Middle frontal gyrus (tissue), 1 donor: ENCODE measurements around the gene GNAI2.
"Not testable (repeated sequence)": the region's sequence is repeated elsewhere in the genome, so short reads cannot be mapped to it uniquely, and the experiment has no call there.

ENCODE experiments used
- DNase-seq: peaks from one replicate; pipeline ENCODE4 v3.0.0-alpha.2; 2015; ENCODE audit warnings: low spot score; ENCODE audit errors: extremely low spot score

Gene GNAI2

DNA sequence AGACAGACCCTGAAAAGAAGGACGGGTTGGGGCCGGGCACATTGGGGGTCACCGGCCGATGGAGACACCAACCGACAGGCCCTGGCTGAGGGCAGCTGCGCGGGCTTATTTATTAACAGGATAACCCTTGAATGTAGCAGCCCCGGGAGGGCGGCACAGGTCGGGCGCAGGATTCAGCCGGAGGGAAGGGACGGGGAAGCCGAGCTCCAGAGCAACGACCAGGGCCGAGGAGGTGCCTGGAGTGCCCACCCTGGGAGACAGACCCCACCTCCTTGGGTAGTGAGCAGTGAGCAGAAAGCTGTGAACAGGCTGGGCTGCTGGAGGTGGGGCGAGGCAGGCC, 40.7 kb downstream of the GNAI2 start:
- no peak for DNase-seq

DNA sequence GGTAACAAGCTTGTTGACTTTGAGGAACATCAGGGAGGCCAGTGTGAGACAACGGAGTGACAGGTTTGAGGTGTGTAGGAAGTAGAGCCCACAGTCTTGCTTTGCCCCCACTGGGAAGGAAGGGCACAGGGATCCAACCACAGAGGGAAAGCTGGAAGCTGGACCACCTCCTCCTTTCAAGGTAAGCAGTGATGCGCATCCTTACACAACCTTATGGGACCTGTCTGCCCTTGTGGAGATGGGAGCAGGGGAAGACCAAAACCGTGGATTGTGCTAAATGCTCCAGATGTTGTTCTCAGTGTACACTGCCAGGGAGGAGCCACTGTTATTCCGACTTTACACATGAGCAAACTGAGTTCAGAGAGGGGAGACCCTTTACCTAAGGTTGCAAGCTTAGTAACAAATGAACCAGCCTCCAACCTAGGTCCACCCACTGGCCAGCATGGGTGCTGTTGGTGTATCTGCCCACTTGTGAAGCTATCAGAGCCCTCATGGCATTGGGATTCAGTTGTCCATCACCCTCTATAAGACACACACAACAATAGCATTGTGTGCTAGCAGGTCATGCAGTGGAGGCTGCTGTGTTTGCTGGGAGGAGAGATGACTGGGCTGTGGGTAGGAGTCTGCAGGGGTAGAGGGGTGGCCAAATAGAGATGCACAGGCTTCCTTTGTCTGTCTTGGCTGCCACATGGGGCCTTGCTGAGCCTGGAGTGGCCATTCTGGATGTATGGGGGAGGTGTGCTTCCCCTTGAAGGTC, 42.3 kb downstream of the GNAI2 start:
- no peak for DNase-seq

DNA sequence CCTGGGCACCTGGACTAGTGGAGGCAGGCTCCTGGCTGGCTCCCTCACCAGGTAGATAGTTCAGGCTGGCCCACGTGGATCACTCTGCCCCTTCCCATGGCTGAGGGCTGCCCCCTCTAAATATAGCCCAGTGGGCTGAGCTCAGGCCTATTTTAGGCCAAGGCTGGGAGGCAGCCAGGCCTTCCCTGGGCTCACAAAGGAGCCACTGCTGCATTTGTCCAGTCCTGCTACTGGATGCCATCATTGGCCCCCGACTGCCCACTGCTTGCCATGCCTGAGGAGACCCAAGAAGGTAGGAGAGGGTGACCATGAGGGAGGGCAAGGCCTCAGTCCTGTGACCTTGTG, 42.8 kb downstream of the GNAI2 start, which contains the start of gene LSMEM2:
TSS of gene LSMEM2 (plus strand) at position 208 of the 345 bp plus-strand sequence. CDS start at position 235, 27 bp downstream.
- no peak for DNase-seq

DNA sequence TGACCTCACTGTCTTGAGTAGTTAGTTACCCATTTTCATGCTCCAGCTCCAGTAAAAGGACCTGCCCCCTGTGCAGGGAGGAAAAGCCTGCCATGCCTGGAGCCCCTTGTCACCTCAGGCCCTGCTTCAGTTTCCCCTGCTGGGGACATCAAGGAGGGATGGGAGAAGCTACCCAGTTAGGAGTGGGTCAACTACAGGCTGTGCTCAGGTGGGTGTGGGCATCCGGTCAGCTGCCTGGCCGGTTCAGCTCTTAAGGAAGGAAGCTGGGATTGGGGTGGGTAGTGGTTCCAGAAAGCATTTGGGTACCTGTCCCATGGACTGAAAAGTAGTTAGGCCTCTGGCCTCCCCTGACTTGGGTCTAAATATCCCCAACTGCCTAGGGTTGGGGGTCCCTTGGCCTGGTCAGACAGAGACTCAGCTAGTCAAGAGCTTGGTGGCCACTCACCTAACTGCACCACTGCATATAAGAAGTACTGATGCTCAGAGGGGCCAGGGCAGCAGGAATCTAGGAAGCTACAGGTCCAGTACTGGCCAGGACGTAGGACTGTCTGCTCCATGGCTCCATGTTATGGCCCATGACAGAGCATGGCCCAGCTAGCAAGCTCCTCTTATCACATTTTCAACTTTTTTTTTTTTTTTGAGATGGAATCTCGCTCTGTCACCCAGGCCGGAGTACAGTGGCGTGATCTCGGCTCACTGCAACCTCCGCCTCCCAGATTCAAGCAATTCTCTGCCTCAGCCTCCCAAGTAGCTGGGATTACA, 43.4 kb downstream of the GNAI2 start:
- no peak for DNase-seq

DNA sequence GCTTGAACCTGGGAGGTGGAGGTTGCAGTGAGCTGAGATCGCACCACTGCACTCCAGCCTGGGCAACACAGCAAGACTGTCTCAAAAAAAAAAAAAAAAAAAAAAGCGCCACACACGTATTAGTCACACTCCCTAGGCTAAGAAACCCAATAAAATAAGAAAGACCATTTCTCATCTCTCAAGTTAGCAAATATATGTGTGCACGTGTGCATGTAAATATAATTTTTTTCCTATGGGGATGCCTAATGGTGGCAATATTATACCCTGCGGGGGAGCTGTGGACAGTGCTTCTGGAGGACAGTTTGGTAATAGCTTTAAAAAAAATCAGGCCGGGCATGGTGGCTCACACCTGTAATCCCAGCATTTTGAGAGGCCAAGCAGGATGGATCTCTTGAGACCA, 48.1 kb downstream of the GNAI2 start:
- not testable (repeated sequence) for DNase-seq

DNA sequence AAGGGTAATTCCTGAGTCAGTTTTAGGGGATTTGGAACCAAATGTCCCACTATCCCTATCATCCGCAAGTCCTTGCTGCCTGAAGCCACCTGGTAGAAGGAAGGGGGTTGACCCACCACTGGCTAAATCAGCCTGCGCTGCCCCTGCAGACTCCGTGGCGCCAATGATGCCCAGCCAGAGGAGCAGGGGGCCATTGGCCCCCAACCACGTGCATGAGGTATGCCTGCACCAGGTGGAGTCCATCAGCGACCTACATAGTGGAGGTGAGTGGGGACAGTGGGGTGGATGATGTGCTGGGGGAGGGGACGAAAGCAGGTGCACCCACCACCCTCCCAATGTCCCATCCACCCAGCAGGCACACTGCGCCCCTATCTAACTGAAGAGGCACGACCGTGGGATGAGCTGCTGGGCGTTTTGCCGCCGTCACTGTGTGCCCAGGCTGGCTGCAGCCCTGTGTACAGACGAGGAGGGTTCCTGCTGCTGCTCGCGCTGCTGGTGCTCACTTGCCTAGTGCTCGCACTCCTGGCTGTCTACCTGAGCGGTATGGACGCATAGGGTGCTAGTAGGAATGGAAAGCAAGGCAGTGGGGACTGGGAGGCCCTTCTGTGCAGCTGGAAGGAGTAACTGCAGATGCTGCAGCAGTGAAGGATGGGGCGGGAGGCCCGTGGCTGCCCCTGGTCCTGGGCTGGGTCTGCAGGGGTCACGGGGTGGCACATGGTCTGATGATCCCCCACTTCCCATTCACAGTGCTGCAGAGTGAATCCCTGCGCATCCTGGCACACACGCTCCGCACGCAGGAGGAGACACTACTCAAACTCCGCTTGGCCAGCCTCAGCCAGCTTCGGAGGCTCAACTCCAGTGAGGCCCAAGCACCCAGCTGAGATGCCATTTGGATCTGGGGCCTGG, 50.6 kb downstream of the GNAI2 start:
- no peak for DNase-seq

DNA sequence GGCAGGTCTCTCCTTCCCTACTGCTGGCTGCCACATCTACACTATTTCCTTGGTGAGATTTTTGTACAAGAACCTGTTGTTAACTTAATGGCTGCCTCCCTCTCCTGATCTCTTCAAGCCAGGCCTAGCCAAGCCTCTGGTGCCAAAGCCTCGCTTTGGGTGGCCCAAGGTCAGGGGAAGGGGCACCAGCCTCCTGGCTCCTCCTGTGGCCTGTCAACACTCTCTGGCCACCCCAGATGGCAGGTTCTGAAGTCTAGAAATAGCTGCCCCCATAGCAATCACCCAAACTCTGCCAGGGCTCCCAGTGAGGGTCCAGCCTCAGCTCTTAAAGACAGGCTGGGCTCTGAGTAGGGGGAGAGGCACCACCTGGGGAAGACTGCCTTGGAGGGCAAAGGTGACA, 51.3 kb downstream of the GNAI2 start:
- DNase-seq = no peak

DNA sequence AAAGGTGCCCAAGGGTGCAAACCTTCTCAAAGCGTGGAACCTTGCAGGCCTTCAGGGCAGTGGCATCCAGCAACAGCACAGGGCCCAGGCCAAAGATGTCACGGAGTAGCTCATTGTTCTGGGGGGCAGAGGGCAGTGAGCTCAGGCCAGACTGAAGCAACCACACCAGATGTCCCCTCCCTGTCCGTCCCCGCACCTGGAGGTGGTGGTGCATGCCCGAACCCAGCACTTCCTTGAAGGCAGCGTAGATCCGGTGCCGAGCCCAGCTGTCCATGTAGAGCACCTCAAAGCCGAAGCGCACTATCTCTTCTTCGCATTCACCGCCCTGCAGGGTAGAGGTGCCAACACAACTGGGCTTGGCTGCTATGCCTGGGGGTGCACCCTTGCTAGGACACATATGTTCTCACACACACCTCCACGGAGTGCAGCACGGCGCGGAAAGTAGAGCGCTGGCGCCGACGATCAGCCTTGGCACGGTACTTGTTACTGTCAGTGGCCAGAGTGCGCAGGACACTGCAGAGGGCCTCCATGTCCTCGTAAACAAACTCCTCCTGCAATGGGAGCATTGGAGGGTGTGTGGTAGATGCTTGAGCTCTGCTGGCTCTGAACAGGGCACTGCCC, 52.5 kb downstream of the GNAI2 start:
- no peak for DNase-seq

DNA sequence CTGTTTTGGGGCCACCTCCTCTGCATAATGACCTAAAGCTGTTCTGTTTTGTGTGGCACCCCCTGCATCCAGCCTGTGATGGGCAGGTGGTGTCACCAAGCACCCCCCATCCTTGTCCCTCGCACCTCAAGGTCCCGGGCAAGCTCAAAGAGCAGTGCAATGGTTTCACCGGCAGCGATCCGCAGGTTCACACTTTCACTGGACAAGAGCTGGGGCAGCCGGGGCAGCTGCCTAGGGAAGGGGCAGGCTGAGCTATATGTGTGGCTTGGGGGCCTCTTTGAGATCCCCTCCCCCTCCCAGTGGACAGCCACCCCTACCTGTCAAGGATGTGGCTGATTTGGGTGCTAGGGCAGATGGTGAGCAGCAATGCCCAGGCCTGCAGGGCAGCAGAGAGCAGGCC, 53.1 kb downstream of the GNAI2 start:
- no peak for DNase-seq

DNA sequence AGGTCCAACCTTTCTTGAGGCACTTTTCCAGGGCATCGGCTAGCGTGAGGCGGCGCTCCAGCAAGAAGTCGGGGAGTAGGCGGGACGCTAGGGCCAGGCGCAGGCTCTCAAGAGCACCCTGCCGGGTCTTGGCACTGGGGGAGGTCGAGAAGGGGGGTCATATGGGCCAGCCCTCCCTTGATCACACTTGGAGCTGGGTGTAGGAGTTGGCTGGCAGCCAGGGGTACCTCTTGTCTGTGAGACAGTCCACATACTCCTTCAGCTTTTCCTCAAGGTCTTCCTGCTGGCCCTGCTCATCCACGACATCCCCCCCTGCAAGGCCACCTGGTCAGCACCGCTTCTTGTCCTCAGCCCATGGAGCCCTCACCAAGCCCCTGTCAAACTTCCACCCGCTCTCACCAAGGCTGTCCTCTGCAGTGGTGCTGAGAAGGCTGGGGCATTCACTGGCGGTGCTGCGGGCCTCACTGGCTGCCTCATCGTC, 54.2 kb downstream of the GNAI2 start:
- DNase-seq = no peak

DNA sequence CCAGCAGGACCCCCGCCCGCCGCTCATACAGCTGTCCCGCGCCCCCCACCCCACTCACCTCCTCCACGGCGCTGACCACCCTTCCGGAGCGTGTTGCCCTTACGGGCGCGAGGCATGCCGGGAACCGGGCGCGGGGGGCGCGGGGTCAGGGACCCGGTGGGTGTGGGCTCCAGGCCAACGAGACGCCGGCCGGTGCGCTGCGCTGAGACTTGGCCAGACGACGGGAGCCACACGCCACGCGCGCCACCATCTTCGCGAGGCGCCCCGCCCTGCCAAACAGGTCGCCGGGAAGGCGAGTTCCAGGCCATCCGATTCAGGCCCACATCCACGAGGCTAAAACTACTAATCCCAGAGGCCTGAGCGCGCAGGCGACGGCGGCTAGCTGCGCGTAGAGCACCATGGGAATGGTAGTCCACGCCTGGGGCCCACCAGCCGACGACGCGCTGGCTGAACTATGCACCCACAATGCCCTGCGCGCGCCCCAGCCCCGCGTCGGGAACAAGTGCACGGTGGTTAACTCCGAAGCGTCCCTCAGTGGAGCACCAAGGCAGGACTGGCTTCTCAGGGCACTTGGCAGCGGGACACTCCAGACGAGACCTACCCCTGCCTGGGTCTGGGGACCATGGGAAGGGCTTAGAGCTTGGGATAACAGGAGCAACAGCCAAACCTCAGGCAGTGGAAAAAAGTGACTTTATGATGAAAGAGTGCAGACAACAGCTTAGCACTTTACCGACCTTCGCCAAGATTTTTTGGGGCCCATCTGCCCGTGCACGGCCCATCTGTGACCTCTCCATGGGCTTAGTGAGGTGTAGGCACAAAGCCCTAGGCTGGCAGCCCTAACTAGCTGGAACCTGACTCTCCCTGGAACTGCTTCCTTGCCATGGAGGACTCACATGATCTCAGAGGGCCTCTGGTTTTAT, 56.4 kb downstream of the GNAI2 start, which contains the start of gene IFRD2:
TSS of gene IFRD2 (minus strand) at position 271 of the 920 bp plus-strand sequence. CDS start at position 116, 155 bp downstream.
- peak; percentile 97 for DNase-seq

DNA sequence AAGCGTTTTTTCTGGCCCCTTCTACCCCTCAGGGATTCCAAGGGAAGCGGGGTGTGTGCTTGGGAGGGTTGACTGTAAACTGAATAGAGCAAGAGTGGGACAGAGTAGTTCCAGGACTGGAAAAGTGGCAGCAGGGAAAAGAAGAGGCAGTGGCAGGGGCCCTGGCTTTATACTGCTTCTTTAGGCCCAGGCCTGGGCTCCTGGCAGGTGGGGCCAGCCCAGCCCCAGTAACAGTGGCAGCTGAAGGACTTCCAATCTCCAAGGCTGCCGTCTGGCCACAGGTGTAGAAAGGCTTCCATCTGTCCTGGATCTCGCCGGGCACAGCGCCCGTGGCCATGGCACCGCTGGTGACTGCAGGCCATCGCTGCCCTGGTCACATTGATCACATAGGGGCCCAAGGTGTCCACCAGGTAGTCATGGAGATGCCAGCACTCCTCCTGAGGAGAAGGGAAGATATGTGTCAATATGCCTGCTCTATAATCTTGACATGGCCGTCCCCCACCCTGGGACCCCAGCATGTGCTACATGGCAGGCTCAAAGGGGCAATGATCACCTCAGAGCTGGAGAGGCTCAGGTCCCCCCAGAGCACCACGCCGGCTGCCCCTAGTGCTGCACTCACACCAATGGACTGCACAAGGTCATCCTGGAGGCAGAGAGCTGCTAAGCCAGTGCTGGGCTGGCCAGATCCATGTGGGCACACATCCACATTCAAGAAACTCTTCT, 57.2 kb downstream of the GNAI2 start:
- DNase-seq = no peak

DNA sequence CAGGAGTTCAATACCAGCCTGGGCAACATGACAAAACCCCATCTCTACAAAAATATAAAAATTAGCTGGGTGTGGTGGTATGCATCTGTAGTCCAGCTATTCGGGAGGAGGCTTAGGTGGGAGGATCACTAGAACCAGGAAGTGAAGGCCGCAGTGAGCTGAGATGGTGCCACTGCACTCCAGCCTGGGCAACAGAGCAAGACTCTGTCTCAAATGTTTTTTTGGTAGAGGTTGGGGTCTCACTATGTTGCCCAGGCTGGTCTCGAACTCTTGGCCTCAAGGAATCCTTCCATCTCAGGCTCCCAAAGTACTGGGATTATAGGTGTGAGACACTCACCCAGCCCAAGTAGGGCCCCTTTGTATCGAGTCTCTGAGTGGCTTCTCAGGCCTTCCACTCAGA, 58.1 kb downstream of the GNAI2 start:
- DNase-seq = no peak

DNA sequence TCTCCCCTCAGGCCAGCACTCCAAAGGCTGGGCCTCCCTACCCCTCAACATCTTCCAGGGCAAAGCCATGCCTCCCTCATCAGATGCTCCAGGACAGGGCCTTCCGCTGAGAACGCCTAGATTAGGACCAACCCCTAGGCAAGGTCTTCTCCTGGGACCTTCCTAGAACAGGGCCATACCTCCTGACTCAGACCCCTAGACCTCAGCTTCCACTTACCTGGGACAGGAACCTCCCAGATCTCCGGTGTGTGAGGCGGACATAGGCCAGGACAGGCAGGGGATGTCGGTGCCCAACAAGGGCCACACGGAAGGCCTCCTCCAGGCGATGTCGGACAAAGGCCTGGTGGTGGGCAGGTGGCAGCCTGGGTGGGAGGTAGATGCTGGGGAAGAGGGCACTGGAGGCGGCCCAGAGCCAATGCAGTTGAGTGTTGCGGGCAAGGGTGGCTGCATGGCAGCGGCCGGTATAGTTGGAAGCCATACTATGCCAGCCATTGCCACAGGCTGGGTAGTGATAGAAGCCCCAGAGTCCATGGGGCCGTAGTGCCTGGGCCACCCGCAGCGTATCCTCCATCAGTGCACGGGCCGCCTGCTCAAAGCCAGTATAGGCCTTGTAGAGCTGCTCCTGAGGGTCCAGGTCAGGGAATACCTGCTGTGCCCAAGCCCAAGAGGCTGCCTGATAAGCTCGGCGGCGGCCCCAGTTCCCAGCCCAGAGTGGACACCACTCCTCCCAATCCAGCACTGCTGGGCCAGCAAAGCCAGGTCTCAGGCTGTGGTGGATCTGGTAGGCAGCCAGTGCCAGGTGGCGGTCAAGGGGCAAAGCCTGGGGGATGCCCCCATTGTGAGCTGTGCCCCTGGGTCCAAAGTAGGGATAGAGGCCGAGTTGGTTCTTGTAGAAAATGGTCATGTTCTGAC, 58.7 kb downstream of the GNAI2 start:
- no peak for DNase-seq

DNA sequence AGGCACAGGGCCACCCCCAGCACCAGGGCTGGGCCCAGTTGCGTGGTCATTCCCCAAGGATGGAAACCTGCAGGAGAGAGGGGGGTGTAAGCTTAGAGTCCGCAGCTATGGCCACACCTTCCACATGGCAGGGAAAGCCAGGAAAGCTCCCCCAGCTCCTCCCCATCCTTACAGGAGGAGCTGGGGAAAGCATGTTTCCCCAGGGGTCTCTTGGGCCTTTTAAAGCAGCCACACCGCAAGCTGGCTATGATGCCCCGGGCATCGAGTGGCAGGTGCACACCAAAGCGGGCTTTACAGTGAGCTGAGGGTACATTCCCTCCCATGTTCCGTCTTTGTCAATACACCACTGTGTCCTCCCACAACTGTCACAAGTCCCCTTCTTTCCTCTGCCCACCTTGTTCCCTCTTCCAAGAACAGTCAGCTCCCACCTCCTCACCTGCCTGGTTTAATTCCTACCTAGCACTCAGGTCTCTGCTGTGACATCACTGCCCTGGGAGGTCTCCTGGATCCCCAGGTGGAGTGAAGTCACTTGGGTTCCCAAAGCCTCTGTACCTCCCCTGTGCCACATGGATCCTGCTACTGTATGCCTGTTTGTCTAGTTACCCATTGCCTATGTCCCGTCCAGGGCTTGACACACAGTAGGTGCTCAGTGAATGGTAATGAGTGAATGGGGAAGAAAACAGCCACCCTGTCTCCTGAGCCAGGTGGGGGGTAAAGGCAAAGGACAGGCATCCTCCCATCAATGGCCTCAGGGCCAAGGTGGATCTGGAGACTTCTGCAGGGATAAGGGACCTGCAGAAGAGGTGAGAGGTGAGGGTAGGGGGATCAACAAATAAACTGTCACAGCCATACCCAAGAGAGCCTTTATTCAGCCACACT, 59.8 kb downstream of the GNAI2 start:
- DNase-seq = no peak

DNA sequence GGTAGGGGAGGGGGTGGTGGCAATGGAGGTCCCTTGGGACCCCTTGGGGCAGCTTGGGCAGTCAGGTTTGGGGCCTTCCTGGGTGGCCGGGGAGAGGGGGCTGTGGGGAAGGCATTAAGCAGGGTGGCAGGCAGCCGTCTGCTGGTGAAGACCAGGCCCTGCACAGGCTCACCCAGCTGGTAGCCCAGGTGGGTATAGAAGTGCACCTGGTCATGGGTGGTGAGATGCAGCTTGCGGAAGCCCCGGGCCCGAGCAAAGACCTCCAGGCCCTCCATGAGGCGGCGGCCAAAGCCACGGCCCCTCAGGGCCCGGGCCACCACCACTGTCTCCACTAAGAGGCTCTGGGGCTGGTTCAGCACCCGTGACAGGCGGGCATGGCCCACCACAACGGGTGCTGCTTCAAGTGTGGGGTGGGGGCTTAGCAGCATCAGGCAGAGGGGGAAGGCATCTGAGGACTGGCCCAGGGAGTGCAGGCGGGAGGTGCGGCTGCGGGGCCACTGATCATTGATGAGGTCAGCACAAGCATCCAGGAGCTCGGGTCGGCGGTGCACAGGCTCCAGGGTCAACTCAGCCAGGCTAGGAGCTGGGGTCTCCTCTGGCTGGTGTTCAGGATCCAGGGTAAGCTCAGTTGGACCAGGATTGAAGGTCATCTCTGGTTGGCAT, 60.8 kb downstream of the GNAI2 start:
- DNase-seq = no peak

DNA sequence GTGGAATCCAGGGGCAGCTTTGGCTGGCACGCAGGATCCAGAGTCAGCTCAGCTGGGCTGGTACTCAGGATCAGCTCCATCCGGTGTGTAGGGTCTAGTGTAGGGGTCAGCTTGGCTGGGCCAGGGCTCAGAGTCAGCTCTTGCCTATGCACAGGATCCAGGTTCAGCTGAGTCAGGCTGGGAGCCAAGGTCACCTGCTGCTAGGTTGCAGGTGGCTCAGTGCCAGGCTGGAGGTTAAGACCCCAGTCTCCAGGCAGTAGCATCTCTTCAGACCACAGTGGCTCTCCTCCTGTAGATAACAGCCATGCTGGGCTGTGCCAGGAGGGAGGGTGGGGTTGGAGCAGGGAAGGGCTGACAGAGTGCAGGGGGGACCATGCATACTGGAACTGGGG, 61.4 kb downstream of the GNAI2 start:
- no peak for DNase-seq
